ELR (cell line): Measurements from ENCODE around the gene GAS2L2.
"Not testable (repeated sequence)": the region's sequence is repeated elsewhere in the genome, so short reads cannot be mapped to it uniquely, and the experiment has no call there.

Source experiments
- DNase-seq: peaks from one replicate; pipeline ENCODE4 v3.0.0-alpha.2; 2015; ENCODE audit warnings: low read depth

GAS2L2 gene

GRCh38 chr17:35773129-35773528 lies 20.1 kb upstream of the GAS2L2 start:
- no peak for DNase-seq

GRCh38 chr17:35769895-35770486 lies 17.0 kb upstream of the GAS2L2 start:
- no peak for DNase-seq

- no peak for DNase-seq
Observed at GRCh38 chr17:35768797-35769196, 15.8 kb upstream of the GAS2L2 start.

GRCh38 chr17:35766903-35767510 lies 14.0 kb upstream of the GAS2L2 start:
- DNase-seq: peak; percentile 72

GRCh38 chr17:35766489-35766877 lies 13.4 kb upstream of the GAS2L2 start:
- no peak for DNase-seq

- no peak for DNase-seq
Observed at GRCh38 chr17:35765756-35766488, 12.9 kb upstream of the GAS2L2 start.

GRCh38 chr17:35765086-35765710 lies 12.2 kb upstream of the GAS2L2 start:
- no peak for DNase-seq

- DNase-seq: peak; percentile 91
Observed at GRCh38 chr17:35764123-35764991, 11.3 kb upstream of the GAS2L2 start.

GRCh38 chr17:35763767-35764122 lies 10.7 kb upstream of the GAS2L2 start:
- DNase-seq: no peak

- DNase-seq: no peak
Observed at GRCh38 chr17:35761601-35762000, 8.6 kb upstream of the GAS2L2 start.

- DNase-seq: no peak
Observed at GRCh38 chr17:35760587-35760986, 7.5 kb upstream of the GAS2L2 start, which contains the start of gene C17orf50. C17orf50 (plus strand) TSS chr17:35760887; CDS start chr17:35760942, 55 bp downstream.

GRCh38 chr17:35757243-35757642 lies 4.2 kb upstream of the GAS2L2 start:
- DNase-seq: no peak

GRCh38 chr17:35752471-35752870 lies 568 bp downstream of the GAS2L2 start:
- DNase-seq: no peak

GRCh38 chr17:35751541-35751940 lies 1.5 kb downstream of the GAS2L2 start:
- not testable (repeated sequence) for DNase-seq

GRCh38 chr17:35750526-35751395 lies 2.3 kb downstream of the GAS2L2 start:
- no peak for DNase-seq

- DNase-seq: no peak
Observed at GRCh38 chr17:35749560-35750412, 3.3 kb downstream of the GAS2L2 start.

- no peak for DNase-seq
Observed at GRCh38 chr17:35748979-35749378, 4.1 kb downstream of the GAS2L2 start.

GRCh38 chr17:35748341-35748841 lies 4.6 kb downstream of the GAS2L2 start:
- no peak for DNase-seq

- DNase-seq: peak; percentile 83
Observed at GRCh38 chr17:35747540-35748017, 5.5 kb downstream of the GAS2L2 start.
